Stimulated activated CD4-positive, alpha-beta T cell treated with anti-CD3 and anti-CD28 coated beads, Interleukin-2, amount 100 ng/mL, for 24 hours (primary cell): ENCODE measurements around the gene RPP25L.

Experiments used
- DNase-seq, 2 donors: peaks; one replicate each; pipeline ENCODE4 v3.0.0-alpha.2; 2020

The RPP25L gene

DNA sequence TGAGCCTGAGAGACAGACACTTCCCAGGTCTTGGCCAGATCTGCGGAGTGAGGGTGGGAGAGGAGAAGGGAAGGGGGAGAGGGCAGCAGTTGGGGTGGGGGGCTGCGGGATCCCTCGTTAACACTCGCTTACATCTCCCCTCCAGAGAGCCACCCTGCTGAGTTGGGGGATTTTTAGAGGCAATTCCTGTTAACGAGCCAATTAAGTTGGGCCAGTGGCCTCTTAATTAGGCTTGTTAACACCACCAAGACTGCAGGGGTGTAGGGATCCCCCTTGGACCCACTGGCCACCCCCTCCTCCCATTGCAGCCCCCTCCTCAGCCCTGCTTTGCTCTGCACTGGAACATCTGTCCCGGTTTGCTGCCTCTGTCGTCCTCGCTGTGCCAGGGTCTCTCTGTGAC, 46.0 kb downstream of the RPP25L start:
- DNase-seq = no peak

DNA sequence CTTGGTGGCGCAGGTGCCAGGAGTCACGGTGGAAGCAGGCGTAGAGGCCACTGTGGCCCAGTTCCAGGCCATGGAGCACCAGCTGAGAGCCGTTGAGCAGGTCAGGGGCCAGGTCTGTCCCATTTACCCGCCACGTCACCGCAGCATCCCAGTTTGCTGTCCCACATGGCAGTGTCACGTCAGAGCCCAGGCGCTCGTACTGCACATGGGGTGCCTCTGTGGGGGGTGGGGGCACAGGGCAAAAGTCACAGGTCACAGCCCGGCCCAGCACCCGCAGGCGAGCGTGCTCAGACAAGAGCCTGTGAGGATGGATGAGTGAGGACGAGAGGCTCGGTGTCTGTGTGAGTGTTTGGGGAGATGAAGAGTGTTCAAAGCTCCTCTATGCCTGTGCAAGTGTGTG, 47.3 kb downstream of the RPP25L start:
- no peak for DNase-seq

DNA sequence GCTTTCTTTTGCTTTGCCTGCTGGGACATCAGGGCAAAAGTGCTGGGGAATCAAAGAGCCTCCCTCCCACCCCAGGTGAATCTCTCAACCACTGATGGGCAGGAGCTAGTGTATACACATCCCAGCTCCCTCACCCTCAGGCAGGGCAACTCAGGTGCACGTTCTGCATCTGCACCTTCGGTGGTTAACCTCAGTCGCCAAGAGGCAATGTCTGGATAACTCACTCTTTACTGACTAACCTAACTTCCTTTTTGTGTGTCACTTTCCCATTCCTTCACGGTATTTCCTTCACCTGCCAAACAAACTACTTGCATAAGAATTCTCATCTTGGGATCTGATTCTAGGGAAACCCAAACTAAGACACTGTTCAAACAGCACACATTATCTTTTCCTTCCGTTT, 48.6 kb downstream of the RPP25L start:
- no peak for DNase-seq

DNA sequence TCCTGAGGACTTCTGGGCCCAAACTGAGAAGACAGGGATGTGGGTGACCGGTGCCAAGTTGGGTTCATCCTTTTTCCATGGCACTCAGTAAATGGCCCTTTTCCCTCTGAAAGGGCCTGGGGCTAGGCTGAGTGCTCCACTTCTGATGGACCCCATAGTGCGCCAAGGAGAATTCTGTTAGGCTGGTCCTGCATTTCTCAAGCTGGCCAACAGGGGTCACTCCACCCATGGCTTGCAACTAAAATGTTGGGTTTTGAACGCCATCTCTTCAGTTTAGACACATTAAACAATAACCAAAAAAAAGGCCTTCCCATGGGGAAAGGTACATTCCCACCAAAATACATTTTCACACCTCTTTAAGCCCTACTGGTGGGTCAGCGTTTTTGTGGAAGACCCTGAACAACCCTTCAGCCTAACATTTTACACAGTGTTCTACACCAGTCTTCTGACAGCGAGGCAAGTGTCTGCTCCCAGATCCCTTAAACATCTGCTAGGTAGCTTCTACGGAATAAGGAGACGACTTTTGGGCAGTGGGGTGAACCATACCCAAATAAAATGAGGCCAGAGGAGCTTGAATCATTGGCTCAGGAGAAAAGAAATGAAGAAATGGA, 49.7 kb downstream of the RPP25L start:
- DNase-seq = peak in 1 of 2 donors; percentile 62

DNA sequence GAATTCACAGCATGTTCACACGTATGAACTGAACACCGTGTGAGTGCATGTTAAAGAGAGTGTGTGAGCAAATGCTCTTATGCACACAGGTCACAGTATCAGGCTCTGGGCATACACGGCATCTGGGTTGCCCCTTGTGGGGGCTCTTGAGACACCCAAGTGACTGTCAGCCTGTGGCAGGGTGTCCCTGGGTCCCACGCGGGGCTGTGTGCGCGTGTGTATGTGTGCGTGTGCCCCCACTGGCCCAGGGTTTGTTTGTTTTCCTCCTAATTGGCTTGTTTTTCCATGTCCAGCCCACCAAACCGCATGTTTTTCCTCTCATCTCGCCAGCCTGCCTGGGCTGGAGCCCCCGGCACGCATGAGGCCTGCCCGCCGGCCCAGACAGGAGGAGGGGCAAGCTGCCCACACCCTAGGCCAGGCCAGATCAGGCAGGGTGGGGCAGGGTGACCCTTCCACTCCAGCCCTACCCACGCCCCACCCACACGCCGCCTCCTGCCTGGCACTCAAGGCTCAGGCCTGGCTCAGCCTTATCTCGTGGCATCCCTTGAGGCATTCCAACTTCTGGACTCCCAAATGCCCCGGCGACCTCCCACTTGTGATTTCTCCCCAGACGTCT, 51.2 kb downstream of the RPP25L start:
- no peak for DNase-seq
